ENCODE results near the gene HPX. TPM values are rescaled to one million over a fixed set of nuclear protein-coding genes. Genes with fewer than 3 reads are reported as not detected.

HPX gene
- total RNA-seq, 1 donor from 2014 or later, result 9.6 TPM

- no peak for TF ChIP-seq CTCF (IDR thresholded peaks at IDR 0.05; ENCODE audit: partially characterized antibody, unreplicated experiment)
- Mint-ChIP-seq H3K9me3 (ENCODE audit: unreplicated experiment) (peaks cover 6% of the 10 kb centered on the region), H3K27me3 (ENCODE audit: unreplicated experiment) (peaks cover 7% of the 10 kb centered on the region), H3K4me1 (ENCODE audit: low read depth, unreplicated experiment) (peaks cover 4% of the 10 kb centered on the region), H3K36me3 (ENCODE audit: unreplicated experiment) (no peaks in the 10 kb centered on the region), H3K4me3 (ENCODE audit: unreplicated experiment) (peak within 1 kb of the TSS; percentile 96), H3K27ac (ENCODE audit: unreplicated experiment) (peak within 1 kb of the TSS; percentile 91)
- DNase-seq, result peak; percentile 96
These were observed 40.5 kb upstream of the HPX start, which contains the start of the genes ARFIP2 and TIMM10B for GRCh38 chr11:6481012-6481923. Gene ARFIP2, minus strand, starts transcription at chr11:6481331. Its CDS starts 910 bp downstream, at chr11:6480421. Gene TIMM10B, plus strand, starts transcription at chr11:6481501. Its CDS starts 16 bp downstream, at chr11:6481517.

- peak overlapping the region; percentile 96 for H3K4me3 Mint-ChIP-seq (ENCODE audit: unreplicated experiment)
- peaks cover 7% of the 10 kb centered on the region for H3K27me3 Mint-ChIP-seq (ENCODE audit: unreplicated experiment)
- no peak for DNase-seq
- no peak for TF ChIP-seq CTCF (IDR thresholded peaks at IDR 0.05; ENCODE audit: partially characterized antibody, unreplicated experiment)
- peak overlapping the region; percentile 91 for H3K27ac Mint-ChIP-seq (ENCODE audit: unreplicated experiment)
- no peaks in the 10 kb centered on the region for H3K36me3 Mint-ChIP-seq (ENCODE audit: unreplicated experiment)
- H3K9me3 Mint-ChIP-seq (ENCODE audit: unreplicated experiment), result peaks cover 6% of the 10 kb centered on the region
- H3K4me1 Mint-ChIP-seq (ENCODE audit: low read depth, unreplicated experiment), result peaks cover 4% of the 10 kb centered on the region
These were observed 39.6 kb upstream of the HPX start for GRCh38 chr11:6480299-6480914.

- peaks cover 13% of the 10 kb centered on the region for H3K9me3 Mint-ChIP-seq (ENCODE audit: unreplicated experiment)
- H3K4me3 Mint-ChIP-seq (ENCODE audit: unreplicated experiment), result no peak overlapping the region
- H3K27me3 Mint-ChIP-seq (ENCODE audit: unreplicated experiment), result peaks cover 8% of the 10 kb centered on the region
- DNase-seq, result no peak
- no peak for TF ChIP-seq CTCF (IDR thresholded peaks at IDR 0.05; ENCODE audit: partially characterized antibody, unreplicated experiment)
- peaks cover 18% of the 10 kb centered on the region for H3K4me1 Mint-ChIP-seq (ENCODE audit: low read depth, unreplicated experiment)
- no peaks in the 10 kb centered on the region for H3K36me3 Mint-ChIP-seq (ENCODE audit: unreplicated experiment)
- no peak overlapping the region for H3K27ac Mint-ChIP-seq (ENCODE audit: unreplicated experiment)
These were observed 35.8 kb upstream of the HPX start for GRCh38 chr11:6476571-6476970.

GRCh38 chr11:6475936-6476335 lies 35.1 kb upstream of the HPX start:
- no peak for TF ChIP-seq CTCF (IDR thresholded peaks at IDR 0.05; ENCODE audit: partially characterized antibody, unreplicated experiment)
- H3K4me3 Mint-ChIP-seq (ENCODE audit: unreplicated experiment), result no peak overlapping the region
- DNase-seq, result no peak
- peaks cover 8% of the 10 kb centered on the region for H3K27me3 Mint-ChIP-seq (ENCODE audit: unreplicated experiment)
- H3K27ac Mint-ChIP-seq (ENCODE audit: unreplicated experiment), result no peak overlapping the region
- H3K36me3 Mint-ChIP-seq (ENCODE audit: unreplicated experiment), result no peaks in the 10 kb centered on the region
- peaks cover 13% of the 10 kb centered on the region for H3K9me3 Mint-ChIP-seq (ENCODE audit: unreplicated experiment)
- H3K4me1 Mint-ChIP-seq (ENCODE audit: low read depth, unreplicated experiment), result peaks cover 24% of the 10 kb centered on the region

Measured in glutamatergic neuron (in vitro differentiated cells).